ENCODE results near the gene UBD.

DNA sequence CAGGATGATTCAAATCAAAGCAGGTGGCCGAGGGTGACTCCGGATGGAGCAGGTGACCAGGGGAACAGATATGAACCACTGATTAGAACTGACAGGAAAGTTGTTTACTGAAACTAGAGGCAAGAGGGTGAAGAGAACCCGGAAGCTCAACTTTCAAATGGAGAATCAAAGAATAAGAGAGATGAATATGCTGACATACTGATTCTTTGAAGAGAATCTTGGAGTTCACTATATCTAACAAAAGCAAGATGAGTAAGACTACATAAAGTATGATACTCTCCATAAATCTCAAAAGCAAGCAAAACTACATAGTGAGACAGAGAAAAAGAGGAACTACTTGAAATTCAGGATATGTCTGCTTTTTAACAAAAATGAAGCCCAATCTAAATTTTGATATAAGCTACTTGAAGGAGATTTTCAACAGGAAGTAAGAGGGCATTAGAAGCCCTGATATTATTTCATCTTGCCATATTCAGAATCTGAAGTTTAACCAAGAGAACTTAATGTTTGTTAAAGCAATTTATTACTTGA, 4.0 kb upstream of the UBD start:
- TF ChIP-seq, protein P1, sequence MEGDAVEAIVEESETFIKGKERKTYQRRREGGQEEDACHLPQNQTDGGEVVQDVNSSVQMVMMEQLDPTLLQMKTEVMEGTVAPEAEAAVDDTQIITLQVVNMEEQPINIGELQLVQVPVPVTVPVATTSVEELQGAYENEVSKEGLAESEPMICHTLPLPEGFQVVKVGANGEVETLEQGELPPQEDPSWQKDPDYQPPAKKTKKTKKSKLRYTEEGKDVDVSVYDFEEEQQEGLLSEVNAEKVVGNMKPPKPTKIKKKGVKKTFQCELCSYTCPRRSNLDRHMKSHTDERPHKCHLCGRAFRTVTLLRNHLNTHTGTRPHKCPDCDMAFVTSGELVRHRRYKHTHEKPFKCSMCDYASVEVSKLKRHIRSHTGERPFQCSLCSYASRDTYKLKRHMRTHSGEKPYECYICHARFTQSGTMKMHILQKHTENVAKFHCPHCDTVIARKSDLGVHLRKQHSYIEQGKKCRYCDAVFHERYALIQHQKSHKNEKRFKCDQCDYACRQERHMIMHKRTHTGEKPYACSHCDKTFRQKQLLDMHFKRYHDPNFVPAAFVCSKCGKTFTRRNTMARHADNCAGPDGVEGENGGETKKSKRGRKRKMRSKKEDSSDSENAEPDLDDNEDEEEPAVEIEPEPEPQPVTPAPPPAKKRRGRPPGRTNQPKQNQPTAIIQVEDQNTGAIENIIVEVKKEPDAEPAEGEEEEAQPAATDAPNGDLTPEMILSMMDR (conservative IDR thresholded peaks at IDR 0.05): no peak
- no peak for TF ChIP-seq EZH2 (IDR thresholded peaks at IDR 0.05; ENCODE audit: low read depth)
